Activated effector memory CD4-positive, alpha-beta T cell treated with Interleukin-2 at 50 U/mL for 16 hours (primary cell): ENCODE data around the gene NAT14.

ENCODE experiments used
- DNase-seq: peaks from one replicate; pipeline ENCODE4 v3.0.0-alpha.2; 2020

The NAT14 gene

GRCh38 chr19:55453511-55454260 lies 31.3 kb upstream of the NAT14 start:
- no peak for DNase-seq

DNA sequence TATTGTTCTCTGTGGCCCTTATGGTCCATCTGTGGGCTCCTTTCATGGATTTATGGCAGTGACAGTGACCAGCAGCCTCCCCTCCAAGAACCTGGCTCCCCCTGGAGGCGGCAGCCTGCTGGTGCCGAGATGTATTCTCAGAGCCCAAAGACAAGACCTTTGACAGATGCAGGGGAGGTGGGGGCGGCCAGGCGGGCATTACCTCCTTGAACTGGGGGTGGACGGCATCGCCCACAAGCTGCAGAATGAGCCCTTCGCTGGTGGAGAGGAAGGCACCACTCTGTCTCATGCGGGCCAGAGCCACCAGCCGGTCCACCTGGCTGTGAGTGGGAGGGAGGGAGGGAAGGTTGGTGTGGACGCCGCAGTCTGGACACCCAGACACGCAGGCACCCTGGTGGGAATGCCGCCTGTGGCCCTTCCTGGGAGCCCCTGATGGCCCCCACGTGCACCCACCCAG lies 30.2 kb upstream of the NAT14 start:
- DNase-seq: peak; percentile 26

GRCh38 chr19:55455576-55456235 lies 29.3 kb upstream of the NAT14 start:
- no peak for DNase-seq

DNA sequence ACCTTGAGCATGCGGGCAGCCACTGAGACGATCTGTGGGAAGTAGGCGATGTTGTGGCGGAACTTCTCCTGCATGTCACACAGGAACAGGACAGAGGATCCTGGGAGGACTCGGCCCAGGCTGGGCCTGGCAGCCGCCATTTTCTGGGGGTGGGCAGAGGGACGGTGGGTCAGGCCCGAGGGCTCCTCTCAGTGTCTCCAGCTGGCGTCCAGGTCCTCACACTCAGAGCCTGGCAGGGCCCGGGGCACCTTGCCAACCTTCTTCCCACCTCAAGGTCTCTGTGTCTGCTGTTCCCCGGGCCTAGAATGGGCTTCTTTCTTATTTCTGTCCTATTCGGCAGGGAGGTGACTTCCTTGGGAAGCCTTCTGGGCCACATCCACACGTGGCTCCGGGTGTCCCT lies 28.6 kb upstream of the NAT14 start:
- no peak for DNase-seq

DNA sequence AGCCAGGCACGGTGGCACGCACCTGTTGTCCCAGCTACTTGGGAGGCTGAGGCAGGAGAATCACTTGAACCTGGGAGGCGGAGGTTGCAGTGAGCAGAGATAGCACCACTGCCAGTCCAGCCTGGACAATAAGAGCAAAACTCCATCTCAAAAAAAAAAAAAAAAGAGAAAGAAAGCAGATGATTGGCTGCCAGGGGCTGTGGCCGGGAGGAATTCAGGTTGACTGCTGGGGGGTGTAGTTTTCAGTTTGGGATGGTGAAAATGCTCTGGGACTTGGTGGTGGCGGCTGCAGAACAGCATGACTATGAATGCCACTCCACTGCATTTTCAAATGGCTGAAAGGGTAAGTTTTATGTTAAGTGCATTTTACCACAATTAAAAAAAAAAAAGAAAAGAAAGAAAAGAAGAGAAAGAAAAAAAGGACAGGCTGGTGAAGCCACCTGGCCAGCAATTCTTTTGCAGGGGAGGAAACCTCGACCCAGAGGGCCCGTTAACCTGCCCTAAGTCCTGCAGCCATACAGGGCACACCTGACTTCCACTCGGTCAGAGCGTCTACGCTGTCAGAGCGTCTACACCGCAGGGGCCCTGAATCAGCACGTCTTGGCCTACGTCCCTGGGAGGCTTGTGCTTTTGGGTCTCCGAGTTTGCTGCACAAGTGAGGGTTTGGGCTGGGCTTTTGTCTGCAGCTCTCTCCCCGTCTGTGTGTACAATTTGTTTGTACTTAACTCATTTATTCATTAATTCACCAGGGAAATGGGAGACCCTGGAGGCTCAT lies 27.1 kb upstream of the NAT14 start:
- DNase-seq: no peak

DNA sequence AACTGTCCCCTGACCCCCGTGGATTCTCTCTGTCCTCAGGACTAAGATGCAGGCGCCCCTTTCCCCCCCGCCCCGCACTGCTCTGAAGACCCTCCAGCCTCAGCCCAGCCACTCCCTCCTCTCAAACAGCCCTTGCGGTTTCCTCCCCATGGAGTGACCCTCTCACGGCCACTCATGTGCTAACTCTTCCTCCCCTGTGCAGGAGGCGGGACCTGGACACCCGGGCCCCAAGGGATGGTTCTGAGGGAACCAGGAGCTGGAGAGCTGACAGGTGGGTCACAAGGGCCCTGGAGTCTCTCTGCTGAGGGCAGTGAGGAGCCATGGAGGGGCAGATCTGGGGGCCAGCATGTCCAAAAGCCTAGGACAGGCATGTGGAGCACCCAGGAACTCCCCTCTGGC lies 25.4 kb upstream of the NAT14 start:
- no peak for DNase-seq

- DNase-seq: no peak
Measured at GRCh38 chr19:55459950-55460657, 24.9 kb upstream of the NAT14 start.

DNA sequence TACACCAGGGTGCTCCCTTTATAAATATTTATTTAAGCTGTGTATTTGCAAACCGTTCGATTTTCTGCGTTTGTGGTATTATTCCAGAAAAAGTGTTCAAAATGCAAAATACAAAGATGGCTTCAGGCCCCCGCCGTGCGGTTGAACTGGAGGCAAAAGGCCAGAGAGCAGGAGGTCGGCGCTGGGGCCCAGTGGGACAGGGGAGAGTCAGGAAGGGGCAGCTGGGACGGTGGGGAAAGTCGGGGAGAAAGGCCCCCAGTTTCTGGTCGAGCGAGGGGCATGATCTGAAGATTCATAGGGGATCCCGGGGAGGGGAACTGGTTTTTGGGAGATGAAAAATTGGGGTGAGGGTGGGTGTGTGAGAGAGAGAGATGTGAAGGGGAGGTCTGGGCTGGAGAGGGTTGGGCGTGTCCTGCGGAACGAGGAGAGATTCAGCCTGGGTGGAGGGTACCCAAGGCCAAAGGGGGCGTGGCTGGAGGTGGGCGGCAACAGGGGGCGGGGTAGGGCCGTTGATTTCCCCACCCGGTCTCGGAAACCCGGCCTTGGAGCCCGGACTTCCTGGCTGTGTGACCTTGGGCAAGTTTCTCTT lies 24.2 kb upstream of the NAT14 start:
- no peak for DNase-seq

DNA sequence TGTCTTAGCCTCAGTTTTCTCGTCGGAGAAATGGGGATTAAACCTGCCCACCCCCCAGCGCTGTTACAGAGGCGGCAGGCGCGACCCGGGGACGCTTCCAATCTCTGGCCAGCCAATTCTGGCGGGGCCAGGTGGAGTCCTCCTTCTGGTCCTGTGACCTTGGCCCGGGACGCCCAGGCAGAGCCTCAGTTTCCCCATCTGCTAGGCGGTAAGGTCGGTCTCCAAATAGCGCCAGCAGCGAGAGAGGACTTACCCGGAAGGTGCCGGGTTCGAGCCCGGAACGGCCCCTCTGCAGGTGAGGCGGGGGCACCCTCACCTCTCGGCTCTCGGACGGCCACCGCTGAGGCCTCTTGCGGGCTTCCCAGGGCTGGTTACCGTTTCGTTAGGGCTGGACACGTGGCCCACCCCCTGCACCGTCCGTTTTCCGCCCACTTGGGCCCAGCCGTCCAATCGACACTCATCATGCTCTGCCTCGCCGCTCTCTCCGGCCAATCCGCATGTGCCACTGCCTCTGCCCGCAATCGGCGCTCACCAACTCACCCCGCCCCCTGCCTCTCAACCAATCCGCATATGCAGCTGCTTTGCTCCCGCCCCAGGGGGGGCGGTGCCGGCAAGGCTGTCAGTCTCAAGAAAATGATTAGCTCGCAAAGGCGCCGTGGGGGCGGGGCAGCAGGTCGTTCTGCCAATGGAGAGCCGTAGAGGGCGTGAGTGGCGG lies 23.6 kb upstream of the NAT14 start, which contains the start of gene ISOC2:
ISOC2 (minus strand) TSS at position 384 of the 715 bp plus-strand sequence. CDS start 5,156 bp downstream, outside the sequence.
- DNase-seq: peak; percentile 100

- no peak for DNase-seq
Measured at GRCh38 chr19:55461974-55462626, 22.9 kb upstream of the NAT14 start.

DNA sequence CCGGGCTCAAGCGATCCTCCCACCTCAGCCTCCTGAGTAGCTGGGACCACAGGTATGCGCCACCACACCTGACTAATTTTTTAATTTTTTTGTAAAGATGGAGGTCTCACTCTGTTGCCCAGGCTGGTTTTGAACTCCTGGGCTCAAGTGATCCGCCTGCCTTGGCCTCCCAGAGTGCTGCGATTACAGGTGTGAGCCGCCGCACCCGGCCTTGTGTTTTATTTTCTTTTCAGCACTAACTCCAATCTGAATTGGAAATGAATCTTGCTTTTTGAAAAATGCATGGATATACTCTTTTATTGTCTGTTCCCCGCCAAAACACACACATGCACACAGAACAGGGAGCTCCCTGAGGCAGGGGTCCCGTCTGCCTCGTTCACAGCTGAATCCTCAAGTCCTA lies 22.3 kb upstream of the NAT14 start:
- DNase-seq: no peak

DNA sequence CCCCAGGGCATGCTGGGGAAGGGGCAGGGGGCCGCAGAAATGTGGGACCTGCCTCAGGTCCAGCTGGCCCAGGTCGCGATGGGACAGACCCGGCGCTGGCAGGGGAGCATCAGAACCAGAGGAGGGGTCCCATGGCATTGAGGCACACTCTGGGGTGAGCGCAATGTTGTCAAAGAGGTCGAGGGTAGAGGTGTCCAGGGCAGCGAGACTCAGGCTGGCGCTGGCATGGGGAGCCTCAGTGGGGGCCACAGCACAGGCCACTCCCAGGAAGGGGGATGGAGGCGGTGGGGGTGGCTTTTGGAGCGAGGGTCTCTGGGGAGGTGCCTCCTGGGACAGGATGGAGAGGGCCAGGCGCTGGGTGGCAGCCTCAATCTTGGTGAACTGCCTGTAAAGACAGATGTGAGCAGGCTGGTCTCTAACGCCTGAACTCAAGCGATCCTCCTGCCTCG lies 21.4 kb upstream of the NAT14 start:
- no peak for DNase-seq

DNA sequence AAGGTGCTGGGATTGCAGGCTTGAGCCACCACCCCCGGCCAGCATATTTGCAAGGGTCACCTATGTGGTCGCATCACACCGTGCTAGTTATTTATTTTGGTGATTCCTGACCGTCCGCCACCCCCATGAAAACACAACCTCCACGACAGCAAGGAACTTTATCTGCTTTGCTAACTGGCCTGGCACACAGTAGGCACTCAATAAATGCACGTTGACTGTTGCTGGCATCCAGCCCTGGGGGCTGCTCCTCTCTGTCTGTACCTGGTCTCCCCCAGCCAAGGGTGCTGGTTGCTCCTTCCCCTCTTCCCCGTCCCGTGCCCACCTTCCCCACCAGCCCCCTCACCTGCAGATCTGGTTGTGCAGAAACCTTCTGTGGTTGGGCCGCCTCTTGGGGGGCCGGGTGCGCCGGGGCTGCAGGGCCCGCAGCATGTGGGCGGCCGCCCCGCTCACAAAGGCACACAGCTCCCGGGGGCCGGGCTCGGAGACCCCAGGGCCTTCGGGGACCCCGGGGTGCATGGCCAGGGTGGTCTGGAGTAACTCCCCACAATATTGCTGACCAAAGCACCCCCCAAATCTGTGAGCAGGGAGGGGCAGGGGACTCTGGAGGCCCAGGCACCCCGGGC lies 20.8 kb upstream of the NAT14 start:
- DNase-seq: no peak

GRCh38 chr19:55464662-55465054 lies 20.3 kb upstream of the NAT14 start, which contains the start of gene C19orf85:
Gene C19orf85, minus strand, starts transcription at chr19:55464751. Its CDS starts 197 bp downstream, at chr19:55464554.
- no peak for DNase-seq

DNA sequence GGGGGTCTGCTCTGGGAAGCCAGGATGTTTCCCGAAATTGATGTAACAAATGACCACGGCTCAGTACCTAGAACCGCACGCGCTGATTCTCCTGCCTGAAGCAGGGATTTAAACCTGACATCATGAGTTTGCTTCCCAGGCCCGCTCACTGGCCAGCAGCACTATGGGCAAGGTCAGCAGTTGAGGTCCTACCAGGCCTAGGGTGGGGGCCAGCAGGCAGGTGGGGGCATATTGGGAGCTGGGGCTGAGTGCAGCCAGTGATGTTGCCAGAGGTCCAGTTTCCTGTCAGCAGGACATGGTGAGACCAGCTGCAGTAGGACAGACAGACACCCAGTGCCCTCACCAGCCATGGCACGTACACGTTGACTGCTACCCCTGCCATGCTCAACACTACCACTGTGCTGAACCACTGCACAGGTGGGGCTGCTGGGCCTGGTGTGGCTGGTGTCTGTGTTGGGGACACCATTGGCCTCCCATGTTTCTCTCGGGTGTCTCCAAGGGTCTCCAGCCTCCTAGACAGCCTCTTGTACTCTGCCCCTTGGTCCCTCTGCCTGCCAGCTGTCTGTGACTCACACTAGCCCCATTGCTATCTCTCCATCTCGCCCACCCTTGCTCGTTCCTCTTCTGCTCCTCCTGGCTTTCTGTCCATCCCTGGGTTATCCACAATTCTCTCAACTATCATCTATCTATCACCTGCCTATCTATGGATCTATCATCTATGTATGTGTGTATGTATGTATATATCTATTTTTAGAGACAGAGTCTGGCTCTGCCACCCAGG lies 19.3 kb upstream of the NAT14 start:
- no peak for DNase-seq

DNA sequence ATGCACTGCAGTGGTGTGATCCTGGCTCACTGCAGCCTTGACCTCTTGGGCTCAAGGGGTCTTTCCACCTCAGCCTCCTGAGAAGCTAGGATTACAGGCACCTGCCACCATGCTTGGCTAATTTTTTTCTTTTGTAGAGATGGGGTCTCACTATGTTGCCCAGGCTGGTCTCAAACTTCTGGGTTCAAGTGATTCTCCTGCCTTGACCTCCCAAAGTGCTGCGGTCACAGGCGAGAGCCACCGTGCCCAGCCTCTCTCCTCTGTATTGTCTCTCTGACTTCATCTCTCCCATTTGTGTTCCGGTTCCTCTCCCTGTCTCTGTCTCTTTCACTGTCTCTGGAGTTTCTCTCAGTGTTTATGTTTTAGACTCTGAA lies 18.8 kb upstream of the NAT14 start:
- no peak for DNase-seq

DNA sequence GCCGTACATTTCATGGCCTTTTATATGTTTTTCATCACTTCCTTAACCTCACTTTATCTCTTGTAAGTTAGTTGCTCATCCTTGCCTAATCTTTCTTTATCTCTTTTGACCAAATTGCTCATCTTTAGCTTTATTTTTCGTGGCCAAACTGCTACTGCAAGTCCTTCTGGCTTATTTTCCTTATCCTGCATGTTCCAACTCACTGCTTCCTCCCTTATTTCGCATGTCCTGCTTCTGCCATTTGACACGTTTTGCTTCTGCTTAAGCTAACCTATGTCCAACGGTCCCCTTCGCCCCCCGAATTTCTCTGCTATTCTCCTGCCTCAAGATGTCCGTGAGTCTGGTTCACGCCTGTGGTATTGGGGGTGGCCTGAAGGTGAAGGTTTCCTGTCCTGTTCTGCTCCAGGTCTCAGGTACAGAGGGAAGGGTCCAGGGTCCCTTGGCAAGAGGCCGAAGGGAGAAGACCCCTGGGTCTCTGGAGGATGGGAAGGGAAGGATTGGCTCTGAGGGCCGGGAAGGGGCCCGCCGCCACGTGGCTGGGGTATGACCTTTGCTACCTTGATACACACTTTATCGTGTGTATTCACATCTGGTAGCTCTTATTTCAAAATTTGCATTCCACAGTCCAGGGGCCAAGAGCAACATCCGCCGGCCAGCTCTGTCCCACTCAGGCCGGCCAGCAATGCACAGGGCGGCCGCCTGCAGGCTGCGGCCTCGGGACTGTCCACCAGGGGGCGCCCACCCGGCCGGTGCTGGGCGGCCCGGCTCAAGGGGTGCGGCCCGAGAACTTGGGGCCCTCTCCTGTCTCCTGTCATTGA lies 17.5 kb upstream of the NAT14 start:
- peak; percentile 48 for DNase-seq

DNA sequence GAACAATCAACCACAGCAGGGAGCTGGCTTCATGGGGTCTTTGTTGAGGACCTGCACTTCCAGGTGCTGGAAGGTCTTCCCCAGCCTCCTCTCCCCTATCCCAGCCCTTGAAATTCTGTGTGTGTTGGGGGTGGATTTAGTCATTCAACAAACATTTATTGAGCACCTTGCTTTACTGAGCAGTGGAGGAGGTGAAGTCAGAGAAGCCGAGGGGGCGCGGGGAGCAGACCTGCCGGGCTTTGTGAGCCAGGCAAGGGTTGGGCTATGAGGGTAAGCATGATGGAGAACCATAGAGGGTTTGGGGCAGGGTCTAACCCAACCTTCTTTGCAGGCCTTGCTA lies 17.0 kb upstream of the NAT14 start:
- DNase-seq: no peak

DNA sequence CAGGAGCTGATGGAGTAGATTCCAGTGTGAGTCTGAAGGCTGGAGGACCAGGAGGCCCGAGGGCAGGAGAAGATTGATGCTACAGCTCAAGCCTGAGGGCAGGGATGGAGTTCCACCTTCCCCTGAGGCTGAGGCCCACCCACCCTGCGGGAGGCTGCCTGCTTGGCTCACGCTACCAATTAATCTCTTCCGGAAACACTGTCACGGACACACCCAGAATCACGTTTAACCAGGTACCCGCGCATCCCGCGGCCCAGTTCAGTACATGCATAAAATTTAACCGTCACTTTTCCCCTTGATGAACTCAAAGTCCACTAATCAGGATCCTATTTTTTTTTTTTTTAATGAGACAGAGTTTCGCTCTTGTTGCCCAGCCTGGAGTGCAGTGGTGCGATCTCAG lies 13.7 kb upstream of the NAT14 start:
- DNase-seq: no peak
